Suprapubic skin (tissue), 4 donors: ENCODE results near the gene PLEKHO1.

ENCODE experiments used
- EP300 ChIP-seq: sonication (generic); formaldehyde crosslinking; IDR thresholded peaks from one replicate; pipeline ENCODE4 v1.6.1; 2017; ENCODE audit warnings: antibody characterized with exemption
- POLR2A ChIP-seq, 2 donors: fragments of 450-650 bp; IDR thresholded peaks; one replicate each; pipeline ENCODE4 v1.6.1; 2017; ENCODE audit warnings: antibody characterized with exemption in 2 of 2, mild to moderate bottlenecking in 2 of 2, moderate library complexity in 2 of 2
- POLR2AphosphoS5 ChIP-seq, 3 donors: sonication (generic); formaldehyde crosslinking; IDR thresholded peaks; one replicate each; pipeline ENCODE4 v1.6.1; 2017; ENCODE audit warnings: antibody characterized with exemption in 3 of 3
- TF ChIP-seq, protein P1 (sequence below), 2 donors: fragments of 200-600 bp in 1 of 2; fragments of 450-650 bp in 1 of 2; sonication (generic) in 1 of 2; IDR thresholded peaks; one replicate each; pipeline ENCODE4 v1.5.1; 2016 to 2019; ENCODE audit warnings: antibody characterized with exemption in 2 of 2, mild to moderate bottlenecking in 1 of 2, moderate library complexity in 1 of 2

DNA sequence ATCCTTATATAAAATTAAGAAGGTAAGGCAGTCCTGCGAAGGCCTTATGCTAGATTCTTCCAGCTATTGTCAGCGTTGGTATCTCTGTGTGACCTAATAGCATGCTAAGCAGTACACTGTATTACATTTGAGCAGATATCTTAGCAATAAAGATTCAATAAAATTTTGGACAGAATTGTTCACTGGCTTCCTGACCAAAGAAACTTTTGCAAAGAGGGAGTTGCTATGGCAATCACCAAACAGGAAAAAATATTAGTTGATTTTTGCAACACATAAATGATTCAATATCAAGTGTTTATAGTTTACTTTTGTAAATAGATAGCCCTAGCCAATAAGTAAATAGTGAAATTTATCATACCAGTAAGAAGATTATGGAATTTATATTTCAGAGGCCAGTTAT, 31.0 kb upstream of the PLEKHO1 start:
- TF ChIP-seq POLR2A (IDR thresholded peaks at IDR 0.05) (no peak), EP300 (no peak), POLR2AphosphoS5 (IDR thresholded peaks at IDR 0.05) (no peak)
- TF ChIP-seq, protein P1, sequence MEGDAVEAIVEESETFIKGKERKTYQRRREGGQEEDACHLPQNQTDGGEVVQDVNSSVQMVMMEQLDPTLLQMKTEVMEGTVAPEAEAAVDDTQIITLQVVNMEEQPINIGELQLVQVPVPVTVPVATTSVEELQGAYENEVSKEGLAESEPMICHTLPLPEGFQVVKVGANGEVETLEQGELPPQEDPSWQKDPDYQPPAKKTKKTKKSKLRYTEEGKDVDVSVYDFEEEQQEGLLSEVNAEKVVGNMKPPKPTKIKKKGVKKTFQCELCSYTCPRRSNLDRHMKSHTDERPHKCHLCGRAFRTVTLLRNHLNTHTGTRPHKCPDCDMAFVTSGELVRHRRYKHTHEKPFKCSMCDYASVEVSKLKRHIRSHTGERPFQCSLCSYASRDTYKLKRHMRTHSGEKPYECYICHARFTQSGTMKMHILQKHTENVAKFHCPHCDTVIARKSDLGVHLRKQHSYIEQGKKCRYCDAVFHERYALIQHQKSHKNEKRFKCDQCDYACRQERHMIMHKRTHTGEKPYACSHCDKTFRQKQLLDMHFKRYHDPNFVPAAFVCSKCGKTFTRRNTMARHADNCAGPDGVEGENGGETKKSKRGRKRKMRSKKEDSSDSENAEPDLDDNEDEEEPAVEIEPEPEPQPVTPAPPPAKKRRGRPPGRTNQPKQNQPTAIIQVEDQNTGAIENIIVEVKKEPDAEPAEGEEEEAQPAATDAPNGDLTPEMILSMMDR (IDR thresholded peaks at IDR 0.05): no peak
